ENCODE results near the gene CRISPLD2. TPM values are rescaled to one million over a fixed set of nuclear protein-coding genes. Genes with fewer than 3 reads are reported as not detected.

Gene CRISPLD2
- total and polyA plus RNA-seq, 9 of the 15 experiments (the other 6 are each of a cell fraction or from before 2014, with no cell fraction given) = 0.03 to 0.24 (median 0.04) TPM; not detected in 4

DNA sequence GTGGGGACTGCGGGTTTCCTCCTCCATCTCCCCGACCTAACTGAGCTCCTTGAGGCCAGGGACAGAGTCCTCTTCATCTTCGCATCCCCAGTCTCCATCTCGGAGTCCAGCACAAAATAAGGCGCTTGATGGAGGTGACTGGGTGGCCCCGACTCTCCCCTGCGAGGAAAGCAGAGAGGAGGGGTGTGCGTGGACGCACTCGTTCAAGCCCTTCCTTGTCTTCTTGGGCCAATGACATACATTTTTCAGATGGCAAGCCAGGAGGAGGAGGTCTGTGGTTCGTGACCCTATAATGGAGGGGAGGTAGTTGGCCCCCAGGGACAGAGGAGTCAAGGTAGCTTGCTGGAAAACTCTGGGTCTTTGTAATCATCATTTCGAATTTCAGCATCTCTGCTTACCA, 17.2 kb downstream of the CRISPLD2 start:
- CTCF ChIA-PET (ENCODE audit: low intra/inter-chr PET ratio) = no interaction called here
- POLR2A ChIA-PET = no interaction called here
- intact Hi-C loops (cut with micrococcal nuclease) = no loop called here
- Histone ChIP-seq H3K9me1 (ENCODE audit: control insufficient read depth, insufficient read depth, low read length) (no peaks in the 10 kb centered on the region), H2AFZ (ENCODE audit: low read depth, low read length) (no peak overlapping the region), H3K9ac (ENCODE audit: insufficient read depth in 1 of 2, low read depth in 2 of 2, low read length in 2 of 2) (no peak overlapping the region), H3K4me2 (ENCODE audit: insufficient read depth, low read length) (no peak overlapping the region), H4K20me1 (replicated peaks; ENCODE audit: control insufficient read depth, insufficient read depth, low read length) (peaks cover 34% of the 10 kb centered on the region), H3K27ac (ENCODE audit: extremely low read depth, low read depth, low read length) (no peak overlapping the region), H3K4me1 (replicated peaks in 1 of 2; ENCODE audit: control insufficient read depth in 2 of 2, insufficient read depth in 2 of 2, low read length in 2 of 2) (peaks cover 0 to 6% of the 10 kb centered on the region in 2 experiments; a peak in 2 of 5 replicates), H3K79me2 (ENCODE audit: control insufficient read depth, insufficient read depth, low read length) (no peaks in the 10 kb centered on the region), H3K4me3 (no peak overlapping the region), H3K27me3 (ENCODE audit: control insufficient read depth in 2 of 2, insufficient read depth in 2 of 2, low read length in 2 of 2) (peaks cover 88 to 98% of the 10 kb centered on the region in 2 experiments), H3K9me3 (replicated peaks; ENCODE audit: control insufficient read depth, insufficient read depth, low read depth, low read length) (no peaks in the 10 kb centered on the region), H3K36me3 (ENCODE audit: control insufficient read depth, insufficient read depth, low read length) (no peaks in the 10 kb centered on the region)
- in situ Hi-C loops (cut with MboI) = no loop called here
- ATAC-seq (no peak), FAIRE-seq (no peak), DNase-seq (ENCODE audit: extremely low read depth in 1 of 4, low spot score in 3 of 4) (no peak)
- TF ChIP-seq ILK (tag; IDR thresholded peaks at IDR 0.05; ENCODE audit: borderline replicate concordance, low read depth) (no peak), FIP1L1 (IDR thresholded peaks at IDR 0.05; ENCODE audit: low read depth, low read length, poor library complexity, severe bottlenecking) (no peak), PHF21A (IDR thresholded peaks at IDR 0.05; ENCODE audit: borderline replicate concordance, low read depth) (no peak), CTBP1 (IDR thresholded peaks at IDR 0.05; ENCODE audit: borderline replicate concordance) (no peak), ZNF134 (CRISPR knock-in tag; conservative IDR thresholded peaks at IDR 0.05) (no peak), ZNF174 (CRISPR knock-in tag; IDR thresholded peaks at IDR 0.05) (no peak), MXI1 (IDR thresholded peaks at IDR 0.05; ENCODE audit: low read depth, low read length) (no peak), CCAR2 (IDR thresholded peaks at IDR 0.05; ENCODE audit: low read depth, low read length) (no peak), TEAD2 (tag; IDR thresholded peaks at IDR 0.05) (no peak), NEUROD1 (IDR thresholded peaks at IDR 0.05; ENCODE audit: borderline replicate concordance, low read depth, low read length, partially characterized antibody) (no peak)
- TF ChIP-seq, protein P1, sequence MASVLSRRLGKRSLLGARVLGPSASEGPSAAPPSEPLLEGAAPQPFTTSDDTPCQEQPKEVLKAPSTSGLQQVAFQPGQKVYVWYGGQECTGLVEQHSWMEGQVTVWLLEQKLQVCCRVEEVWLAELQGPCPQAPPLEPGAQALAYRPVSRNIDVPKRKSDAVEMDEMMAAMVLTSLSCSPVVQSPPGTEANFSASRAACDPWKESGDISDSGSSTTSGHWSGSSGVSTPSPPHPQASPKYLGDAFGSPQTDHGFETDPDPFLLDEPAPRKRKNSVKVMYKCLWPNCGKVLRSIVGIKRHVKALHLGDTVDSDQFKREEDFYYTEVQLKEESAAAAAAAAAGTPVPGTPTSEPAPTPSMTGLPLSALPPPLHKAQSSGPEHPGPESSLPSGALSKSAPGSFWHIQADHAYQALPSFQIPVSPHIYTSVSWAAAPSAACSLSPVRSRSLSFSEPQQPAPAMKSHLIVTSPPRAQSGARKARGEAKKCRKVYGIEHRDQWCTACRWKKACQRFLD (CRISPR knock-in tag; IDR thresholded peaks at IDR 0.05) = no peak
- TF ChIP-seq, protein P2, sequence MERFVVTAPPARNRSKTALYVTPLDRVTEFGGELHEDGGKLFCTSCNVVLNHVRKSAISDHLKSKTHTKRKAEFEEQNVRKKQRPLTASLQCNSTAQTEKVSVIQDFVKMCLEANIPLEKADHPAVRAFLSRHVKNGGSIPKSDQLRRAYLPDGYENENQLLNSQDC (CRISPR knock-in tag; IDR thresholded peaks at IDR 0.05) = no peak
- TF ChIP-seq, protein P3, sequence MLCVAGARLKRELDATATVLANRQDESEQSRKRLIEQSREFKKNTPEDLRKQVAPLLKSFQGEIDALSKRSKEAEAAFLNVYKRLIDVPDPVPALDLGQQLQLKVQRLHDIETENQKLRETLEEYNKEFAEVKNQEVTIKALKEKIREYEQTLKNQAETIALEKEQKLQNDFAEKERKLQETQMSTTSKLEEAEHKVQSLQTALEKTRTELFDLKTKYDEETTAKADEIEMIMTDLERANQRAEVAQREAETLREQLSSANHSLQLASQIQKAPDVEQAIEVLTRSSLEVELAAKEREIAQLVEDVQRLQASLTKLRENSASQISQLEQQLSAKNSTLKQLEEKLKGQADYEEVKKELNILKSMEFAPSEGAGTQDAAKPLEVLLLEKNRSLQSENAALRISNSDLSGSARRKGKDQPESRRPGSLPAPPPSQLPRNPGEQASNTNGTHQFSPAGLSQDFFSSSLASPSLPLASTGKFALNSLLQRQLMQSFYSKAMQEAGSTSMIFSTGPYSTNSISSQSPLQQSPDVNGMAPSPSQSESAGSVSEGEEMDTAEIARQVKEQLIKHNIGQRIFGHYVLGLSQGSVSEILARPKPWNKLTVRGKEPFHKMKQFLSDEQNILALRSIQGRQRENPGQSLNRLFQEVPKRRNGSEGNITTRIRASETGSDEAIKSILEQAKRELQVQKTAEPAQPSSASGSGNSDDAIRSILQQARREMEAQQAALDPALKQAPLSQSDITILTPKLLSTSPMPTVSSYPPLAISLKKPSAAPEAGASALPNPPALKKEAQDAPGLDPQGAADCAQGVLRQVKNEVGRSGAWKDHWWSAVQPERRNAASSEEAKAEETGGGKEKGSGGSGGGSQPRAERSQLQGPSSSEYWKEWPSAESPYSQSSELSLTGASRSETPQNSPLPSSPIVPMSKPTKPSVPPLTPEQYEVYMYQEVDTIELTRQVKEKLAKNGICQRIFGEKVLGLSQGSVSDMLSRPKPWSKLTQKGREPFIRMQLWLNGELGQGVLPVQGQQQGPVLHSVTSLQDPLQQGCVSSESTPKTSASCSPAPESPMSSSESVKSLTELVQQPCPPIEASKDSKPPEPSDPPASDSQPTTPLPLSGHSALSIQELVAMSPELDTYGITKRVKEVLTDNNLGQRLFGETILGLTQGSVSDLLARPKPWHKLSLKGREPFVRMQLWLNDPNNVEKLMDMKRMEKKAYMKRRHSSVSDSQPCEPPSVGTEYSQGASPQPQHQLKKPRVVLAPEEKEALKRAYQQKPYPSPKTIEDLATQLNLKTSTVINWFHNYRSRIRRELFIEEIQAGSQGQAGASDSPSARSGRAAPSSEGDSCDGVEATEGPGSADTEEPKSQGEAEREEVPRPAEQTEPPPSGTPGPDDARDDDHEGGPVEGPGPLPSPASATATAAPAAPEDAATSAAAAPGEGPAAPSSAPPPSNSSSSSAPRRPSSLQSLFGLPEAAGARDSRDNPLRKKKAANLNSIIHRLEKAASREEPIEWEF (CRISPR knock-in tag; IDR thresholded peaks at IDR 0.05) = no peak
- 12% methylated on average over 11 of the region's 12 CpGs for WGBS (ENCODE audit: insufficient coverage, low coverage, missing lambda C conversion rate)
- BruUV-seq (replicated peaks) = no TSS peak
